A673 (cell line): ENCODE data around the gene UNKL.

Experiments
- EZH2 ChIP-seq: fragments of 200-600 bp; sonication (generic); IDR thresholded peaks from 2 replicates; pipeline ENCODE4 v1.6.1; 2017; ENCODE audit warnings: borderline replicate concordance, low read depth, mild to moderate bottlenecking, mixed read lengths, antibody characterized with exemption, low read length; ENCODE audit not compliant: poor library complexity, severe bottlenecking
- TF ChIP-seq, protein P1 (sequence below): fragments of 300-800, 200-600 bp; sonication (generic); conservative IDR thresholded peaks from 2 replicates; pipeline ENCODE4 v1.5.1; 2017; ENCODE audit warnings: low read depth, mild to moderate bottlenecking, antibody characterized with exemption, low read length, moderate library complexity, mixed read lengths

DNA sequence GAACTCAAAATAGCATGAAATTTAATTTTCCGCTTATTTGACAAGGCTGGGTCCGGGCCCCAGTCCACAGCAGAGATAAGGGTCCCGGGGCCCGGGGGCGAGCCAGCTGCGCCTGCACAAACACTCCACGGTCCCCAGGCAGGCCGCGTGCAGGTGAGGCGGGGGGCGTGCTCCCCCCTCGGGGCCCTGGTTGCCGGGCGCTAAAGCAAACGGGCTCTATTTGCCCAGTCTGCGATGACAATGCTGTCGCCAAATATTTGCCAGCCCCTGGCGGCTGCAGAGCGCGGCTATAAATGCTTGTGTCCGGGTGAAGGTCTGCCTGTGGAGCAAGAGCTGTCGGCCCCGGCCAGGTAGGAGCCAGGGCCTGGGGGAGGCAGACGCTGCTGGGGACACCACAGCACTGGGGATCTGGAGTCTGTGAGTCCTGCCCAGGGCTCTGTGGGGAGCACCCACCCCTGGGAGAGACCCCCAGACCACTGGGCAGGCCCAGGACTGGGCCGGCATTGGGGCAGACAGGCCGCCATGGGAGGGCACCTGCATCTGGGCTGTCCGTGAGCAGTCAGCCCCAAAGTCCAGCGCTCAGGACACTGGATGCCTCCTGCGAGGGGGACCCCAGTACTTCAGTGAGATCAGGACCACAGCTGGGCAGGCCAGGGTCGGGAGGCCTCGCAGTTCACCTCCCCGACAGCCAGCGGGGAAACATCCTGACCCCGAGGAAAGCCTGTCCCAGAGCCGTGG is 16.4 kb upstream of the UNKL start, which contains the start of gene PERCC1:
- TF ChIP-seq, protein P1, sequence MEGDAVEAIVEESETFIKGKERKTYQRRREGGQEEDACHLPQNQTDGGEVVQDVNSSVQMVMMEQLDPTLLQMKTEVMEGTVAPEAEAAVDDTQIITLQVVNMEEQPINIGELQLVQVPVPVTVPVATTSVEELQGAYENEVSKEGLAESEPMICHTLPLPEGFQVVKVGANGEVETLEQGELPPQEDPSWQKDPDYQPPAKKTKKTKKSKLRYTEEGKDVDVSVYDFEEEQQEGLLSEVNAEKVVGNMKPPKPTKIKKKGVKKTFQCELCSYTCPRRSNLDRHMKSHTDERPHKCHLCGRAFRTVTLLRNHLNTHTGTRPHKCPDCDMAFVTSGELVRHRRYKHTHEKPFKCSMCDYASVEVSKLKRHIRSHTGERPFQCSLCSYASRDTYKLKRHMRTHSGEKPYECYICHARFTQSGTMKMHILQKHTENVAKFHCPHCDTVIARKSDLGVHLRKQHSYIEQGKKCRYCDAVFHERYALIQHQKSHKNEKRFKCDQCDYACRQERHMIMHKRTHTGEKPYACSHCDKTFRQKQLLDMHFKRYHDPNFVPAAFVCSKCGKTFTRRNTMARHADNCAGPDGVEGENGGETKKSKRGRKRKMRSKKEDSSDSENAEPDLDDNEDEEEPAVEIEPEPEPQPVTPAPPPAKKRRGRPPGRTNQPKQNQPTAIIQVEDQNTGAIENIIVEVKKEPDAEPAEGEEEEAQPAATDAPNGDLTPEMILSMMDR: no peak
- TF ChIP-seq EZH2: no peak
